Endothelial cell (in vitro differentiated cells): ENCODE measurements around the gene STOX2. TPM values are rescaled to one million over a fixed set of nuclear protein-coding genes. Genes with fewer than 3 reads are reported as not detected.

Source experiments
- DNase-seq: peaks from one replicate; pipeline ENCODE4 v3.0.0; 2021; ENCODE audit warnings: low spot score
- H3K27ac Mint-ChIP-seq: one replicate; pipeline ENCODE4 v1.8.0; 2021; ENCODE audit warnings: mixed read lengths, inconsistent platforms; ENCODE audit not compliant: unreplicated experiment
- H3K27me3 Mint-ChIP-seq: one replicate; pipeline ENCODE4 v1.8.0; 2021; ENCODE audit warnings: mild to moderate bottlenecking, moderate library complexity, mixed read lengths, inconsistent platforms; ENCODE audit not compliant: unreplicated experiment
- H3K36me3 Mint-ChIP-seq: one replicate; pipeline ENCODE4 v1.8.0; 2021; ENCODE audit warnings: mild to moderate bottlenecking, low read depth, mixed read lengths, inconsistent platforms; ENCODE audit not compliant: unreplicated experiment
- H3K4me1 Mint-ChIP-seq: one replicate; pipeline ENCODE4 v1.8.0; 2021; ENCODE audit warnings: mild to moderate bottlenecking, mixed read lengths, inconsistent platforms; ENCODE audit not compliant: unreplicated experiment
- H3K4me3 Mint-ChIP-seq: one replicate; pipeline ENCODE4 v1.8.0; 2021; ENCODE audit warnings: mild to moderate bottlenecking, mixed read lengths, inconsistent platforms; ENCODE audit not compliant: unreplicated experiment
- H3K9me3 Mint-ChIP-seq: one replicate; pipeline ENCODE4 v1.8.0; 2021; ENCODE audit warnings: mixed read lengths, inconsistent platforms; ENCODE audit not compliant: unreplicated experiment
- total RNA-seq: library from RNA; stranded (reverse); fragmentation: NEBNext Ultra II Directional; extraction: Animal tissue kit (Norgen Biotek cat#: 25700); gene quantifications from one replicate; pipeline ENCODE4 v1.2.1, GENCODE V29; 2021; ENCODE audit not compliant: unreplicated experiment
- TF ChIP-seq, protein P1 (sequence below): fragments of 200-600 bp; sonication (generic); IDR thresholded peaks from one replicate; pipeline ENCODE4 v1.5.0; 2021; ENCODE audit warnings: antibody characterized with exemption; ENCODE audit not compliant: unreplicated experiment

The STOX2 gene
- total RNA-seq, 1 donor from 2014 or later = 4.8 TPM

DNA sequence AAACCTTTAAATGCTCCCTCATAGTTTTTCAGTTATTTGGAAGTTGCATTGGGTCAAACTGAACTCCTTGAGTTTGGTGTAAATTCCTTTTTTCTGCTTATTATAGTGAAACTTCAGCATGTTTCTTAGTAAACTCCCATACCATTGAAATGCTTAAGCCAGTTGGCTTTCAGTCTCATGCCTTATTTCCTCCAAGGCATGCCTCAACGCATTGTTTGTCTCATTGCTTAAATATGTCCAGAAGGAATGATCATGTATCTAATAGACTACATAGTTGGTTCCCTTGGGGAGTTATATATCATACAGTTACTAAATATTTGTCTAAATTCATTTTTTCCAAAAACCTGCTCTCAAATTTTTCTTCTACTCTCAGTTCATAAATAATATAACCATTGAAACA is 114.0 kb downstream of the STOX2 start:
- no peak for DNase-seq
- TF ChIP-seq, protein P1, sequence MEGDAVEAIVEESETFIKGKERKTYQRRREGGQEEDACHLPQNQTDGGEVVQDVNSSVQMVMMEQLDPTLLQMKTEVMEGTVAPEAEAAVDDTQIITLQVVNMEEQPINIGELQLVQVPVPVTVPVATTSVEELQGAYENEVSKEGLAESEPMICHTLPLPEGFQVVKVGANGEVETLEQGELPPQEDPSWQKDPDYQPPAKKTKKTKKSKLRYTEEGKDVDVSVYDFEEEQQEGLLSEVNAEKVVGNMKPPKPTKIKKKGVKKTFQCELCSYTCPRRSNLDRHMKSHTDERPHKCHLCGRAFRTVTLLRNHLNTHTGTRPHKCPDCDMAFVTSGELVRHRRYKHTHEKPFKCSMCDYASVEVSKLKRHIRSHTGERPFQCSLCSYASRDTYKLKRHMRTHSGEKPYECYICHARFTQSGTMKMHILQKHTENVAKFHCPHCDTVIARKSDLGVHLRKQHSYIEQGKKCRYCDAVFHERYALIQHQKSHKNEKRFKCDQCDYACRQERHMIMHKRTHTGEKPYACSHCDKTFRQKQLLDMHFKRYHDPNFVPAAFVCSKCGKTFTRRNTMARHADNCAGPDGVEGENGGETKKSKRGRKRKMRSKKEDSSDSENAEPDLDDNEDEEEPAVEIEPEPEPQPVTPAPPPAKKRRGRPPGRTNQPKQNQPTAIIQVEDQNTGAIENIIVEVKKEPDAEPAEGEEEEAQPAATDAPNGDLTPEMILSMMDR = no peak
- Mint-ChIP-seq H3K4me3 (no peak overlapping the region), H3K36me3 (no peaks in the 10 kb centered on the region), H3K4me1 (no peaks in the 10 kb centered on the region), H3K27ac (no peak overlapping the region), H3K27me3 (no peaks in the 10 kb centered on the region), H3K9me3 (no peaks in the 10 kb centered on the region)

DNA sequence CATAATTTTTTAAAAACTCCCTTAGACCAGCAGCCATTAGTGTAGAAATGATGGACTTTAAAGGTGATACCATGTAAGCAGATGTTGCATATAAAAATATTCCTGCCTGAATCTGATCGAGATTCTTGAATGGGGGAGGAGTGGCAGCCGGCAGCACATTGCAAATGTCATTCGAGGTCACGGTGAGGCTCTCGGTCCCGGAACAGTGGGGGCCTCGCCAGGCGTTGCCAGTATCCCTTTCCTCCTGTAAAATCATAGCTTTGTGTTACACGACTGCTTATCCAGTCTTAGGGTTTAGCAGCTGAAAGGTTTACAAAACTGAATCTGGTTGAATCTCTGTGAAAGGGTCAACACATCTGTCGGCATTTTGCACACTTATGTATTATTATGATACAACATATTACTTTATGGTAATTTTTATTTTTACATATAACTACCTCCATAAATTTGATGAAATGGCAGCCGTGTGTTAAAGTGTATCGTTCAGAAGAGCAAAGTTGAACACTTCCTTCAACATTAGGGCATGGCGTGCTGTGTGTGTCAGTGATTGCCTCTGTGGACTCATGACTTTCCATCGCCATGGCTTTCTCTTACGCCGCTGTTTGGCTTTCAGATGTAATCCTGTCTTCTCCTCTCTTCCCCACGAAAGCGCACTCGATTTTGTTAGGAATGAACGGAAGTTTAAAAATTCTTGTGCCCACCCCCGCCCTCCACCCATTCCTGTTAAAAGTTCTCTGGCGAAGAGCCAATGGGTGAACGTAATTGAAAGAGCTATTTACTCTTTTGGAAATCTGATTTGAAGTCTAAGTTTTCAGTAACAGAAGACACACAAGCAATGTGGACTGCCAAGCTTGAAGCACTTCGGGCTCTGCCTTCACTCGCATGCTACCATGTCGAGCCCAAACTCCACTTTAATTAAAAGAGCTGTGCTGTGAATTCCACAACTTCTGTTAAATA is 114.8 kb downstream of the STOX2 start:
- H3K27ac Mint-ChIP-seq = no peak overlapping the region
- no peaks in the 10 kb centered on the region for H3K27me3 Mint-ChIP-seq
- no peak overlapping the region for H3K4me3 Mint-ChIP-seq
- H3K36me3 Mint-ChIP-seq = no peaks in the 10 kb centered on the region
- no peaks in the 10 kb centered on the region for H3K9me3 Mint-ChIP-seq
- no peaks in the 10 kb centered on the region for H3K4me1 Mint-ChIP-seq
- no peak for DNase-seq
- TF ChIP-seq, protein P1 = no peak

DNA sequence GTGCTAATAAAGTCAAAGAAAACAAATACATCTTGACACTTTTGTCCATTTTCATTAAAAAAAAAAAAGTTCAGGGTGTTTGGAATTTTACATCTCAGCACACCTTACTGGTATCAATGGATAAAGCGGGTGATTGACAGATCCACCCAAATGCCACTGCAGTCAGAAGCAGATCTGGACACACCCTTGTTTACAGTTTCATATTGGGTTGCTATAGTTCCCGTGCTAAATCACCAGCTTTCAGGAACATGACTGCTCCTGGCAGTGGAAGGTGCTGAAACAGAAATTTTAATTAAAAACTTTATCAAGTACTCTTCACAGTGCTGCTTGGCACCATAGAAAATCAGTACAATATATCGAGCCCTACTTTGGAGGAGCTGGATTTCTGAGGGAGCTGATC is 116.3 kb downstream of the STOX2 start:
- Mint-ChIP-seq H3K9me3 (no peaks in the 10 kb centered on the region), H3K36me3 (no peaks in the 10 kb centered on the region), H3K27ac (no peak overlapping the region), H3K4me1 (no peaks in the 10 kb centered on the region), H3K27me3 (no peaks in the 10 kb centered on the region), H3K4me3 (no peak overlapping the region)
- no peak for DNase-seq
- TF ChIP-seq, protein P1 = no peak

DNA sequence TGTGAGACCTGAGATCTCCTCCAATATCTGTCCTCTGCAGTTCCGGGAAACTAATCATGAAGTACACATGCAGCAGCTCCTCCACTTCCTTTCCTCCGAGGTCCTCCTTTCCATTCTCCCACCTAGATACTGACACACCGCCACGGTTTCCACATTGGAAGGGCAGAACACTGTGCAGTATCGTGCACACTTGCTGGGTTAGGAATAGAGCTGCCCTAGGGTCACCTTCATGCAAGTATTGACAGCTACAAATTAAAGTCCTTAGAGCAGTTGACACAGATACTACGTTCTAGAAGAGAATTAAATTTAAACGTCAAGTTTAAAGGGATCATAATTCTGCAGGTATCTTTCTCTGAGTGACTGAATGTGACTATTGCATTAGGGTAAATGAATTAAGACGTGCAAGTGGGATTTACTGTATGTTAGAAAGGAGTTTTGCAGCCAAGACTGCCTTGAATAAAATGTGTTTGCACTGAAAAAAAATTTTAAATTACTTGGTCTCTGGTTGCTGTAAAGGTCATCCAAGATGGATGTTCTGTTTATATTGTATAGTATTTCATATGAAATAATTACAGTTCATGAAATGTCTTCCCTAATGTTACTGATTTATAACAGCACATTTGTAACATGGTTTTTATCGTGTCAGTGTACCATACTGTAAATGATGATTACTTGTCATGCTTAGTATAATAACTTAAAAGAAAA is 117.7 kb downstream of the STOX2 start:
- TF ChIP-seq, protein P1 = no peak
- H3K9me3 Mint-ChIP-seq = no peaks in the 10 kb centered on the region
- no peaks in the 10 kb centered on the region for H3K36me3 Mint-ChIP-seq
- no peaks in the 10 kb centered on the region for H3K27me3 Mint-ChIP-seq
- DNase-seq = no peak
- H3K27ac Mint-ChIP-seq = no peak overlapping the region
- no peak overlapping the region for H3K4me3 Mint-ChIP-seq
- H3K4me1 Mint-ChIP-seq = no peaks in the 10 kb centered on the region

DNA sequence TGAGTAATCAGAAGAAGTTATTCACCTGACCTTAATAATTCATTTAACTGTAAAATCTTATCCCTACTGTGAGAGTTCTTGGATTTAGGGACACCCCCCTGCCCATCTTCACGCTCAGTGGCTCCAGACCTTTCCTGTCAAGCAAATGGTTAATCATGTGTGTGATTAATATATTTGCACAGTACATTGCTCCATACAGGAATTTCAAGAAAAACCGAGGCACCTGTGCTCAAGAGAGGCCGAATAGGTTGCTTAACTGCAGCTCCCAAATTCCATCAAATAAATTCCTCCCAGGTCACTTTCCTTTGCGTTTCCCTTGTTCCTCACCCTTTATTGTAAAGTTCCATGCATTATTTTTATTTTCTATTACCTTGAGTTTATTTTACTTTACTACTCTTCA is 119.5 kb downstream of the STOX2 start:
- no peak overlapping the region for H3K4me3 Mint-ChIP-seq
- no peaks in the 10 kb centered on the region for H3K27me3 Mint-ChIP-seq
- H3K27ac Mint-ChIP-seq = no peak overlapping the region
- TF ChIP-seq, protein P1 = no peak
- no peaks in the 10 kb centered on the region for H3K9me3 Mint-ChIP-seq
- no peaks in the 10 kb centered on the region for H3K4me1 Mint-ChIP-seq
- DNase-seq = no peak
- no peaks in the 10 kb centered on the region for H3K36me3 Mint-ChIP-seq
